ENCODE data around the gene ANKRD2. TPM values are rescaled to one million over a fixed set of nuclear protein-coding genes. Genes with fewer than 3 reads are reported as not detected.

ANKRD2 gene
- total and polyA plus RNA-seq, 10 of the 15 experiments (the other 5 are each of a cell fraction or from before 2014, with no cell fraction given), result 0.18 to 0.23 TPM; not detected in 8

- TF ChIP-seq RBBP5 (conservative IDR thresholded peaks at IDR 0.05) (no peak), BCLAF1 (IDR thresholded peaks at IDR 0.05) (no peak), CEBPZ (IDR thresholded peaks at IDR 0.05; ENCODE audit: low read depth, low read length) (no peak), PAX8 (IDR thresholded peaks at IDR 0.05) (no peak), ZNF687 (IDR thresholded peaks at IDR 0.05) (no peak)
These were observed 10.9 kb downstream of the ANKRD2 start (continued) for GRCh38 chr10:97583476-97583875.

All from GM12878 (cell line).